Left hindlimb (tissue), 1 donor: ENCODE data around the gene MROH7.
"Not testable (repeated sequence)": the region's sequence is repeated elsewhere in the genome, so short reads cannot be mapped to it uniquely, and the experiment has no call there.

Experiments used
- DNase-seq: peaks from one replicate; pipeline ENCODE4 v3.0.0-alpha.2; 2018

MROH7 gene

DNA sequence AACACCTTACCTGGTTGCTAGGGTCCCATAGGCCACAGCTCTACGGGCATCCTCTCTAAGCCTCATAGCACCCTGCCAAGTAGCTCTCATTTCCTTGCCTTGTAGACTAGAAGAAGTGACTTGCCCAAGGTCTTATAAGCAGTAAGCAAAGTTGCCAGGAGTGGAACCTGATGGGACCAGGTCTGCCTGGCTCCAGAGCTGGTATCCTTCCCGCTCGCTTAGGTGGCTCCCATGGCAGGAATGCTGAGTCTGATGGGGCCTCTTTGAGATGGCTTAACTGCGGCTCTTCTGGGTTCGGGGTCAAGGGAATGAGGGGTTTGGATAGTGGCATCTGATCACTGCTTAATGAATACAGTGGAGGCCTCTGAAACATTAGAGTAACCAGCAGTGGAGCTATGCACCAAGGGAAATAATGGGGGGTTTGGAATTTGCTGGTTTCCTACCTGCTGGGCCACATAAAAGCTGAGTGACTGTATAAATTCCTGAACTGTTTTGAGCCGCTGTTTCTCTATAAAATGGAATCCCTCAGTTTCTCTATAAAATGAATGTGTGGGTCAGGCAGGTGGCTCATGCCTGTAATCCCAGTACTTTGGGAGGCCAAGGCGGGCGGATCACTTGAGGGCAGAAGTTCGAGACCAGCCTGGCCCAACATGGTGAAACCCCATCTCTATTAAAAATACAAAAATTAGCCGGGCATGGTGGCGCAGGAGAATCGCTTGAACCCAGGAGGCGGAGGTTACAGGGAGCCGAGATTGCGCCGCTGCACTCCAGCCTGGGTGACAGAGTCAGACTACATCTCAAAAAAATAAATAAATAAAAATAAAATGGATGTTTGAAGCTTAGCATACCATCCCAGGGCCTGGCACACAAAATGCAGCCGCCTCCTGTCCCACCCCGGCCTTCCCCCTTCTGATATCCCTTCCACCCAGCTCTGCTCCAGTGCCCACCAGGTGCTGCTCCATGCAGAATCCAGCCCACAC, 30.7 kb upstream of the MROH7 start:
- DNase-seq = no peak

DNA sequence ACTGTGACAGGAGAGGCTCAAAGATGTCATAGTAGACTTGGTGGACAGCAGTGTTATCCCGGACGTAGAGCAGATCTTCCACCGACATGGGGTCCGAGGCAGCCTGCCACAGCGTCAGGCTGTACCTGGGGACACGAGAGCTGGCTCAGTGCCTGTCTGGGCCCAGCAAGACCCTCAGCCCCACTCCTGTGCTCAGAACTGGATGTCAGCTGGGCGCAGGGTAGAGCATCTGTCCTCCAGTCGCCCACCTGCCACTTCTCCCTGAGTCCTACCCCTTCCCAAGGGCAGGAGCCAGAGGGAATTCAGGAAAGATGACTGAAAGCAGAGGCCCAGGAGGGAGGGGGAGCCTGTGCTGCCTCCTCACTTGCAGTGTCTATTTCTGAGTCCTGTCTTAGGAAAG, 30.0 kb upstream of the MROH7 start:
- DNase-seq = no peak

GRCh38 chr1:54614024-54614423, 27.6 kb upstream of the MROH7 start:
- DNase-seq = no peak

GRCh38 chr1:54614563-54614962, 27.0 kb upstream of the MROH7 start:
- no peak for DNase-seq

DNA sequence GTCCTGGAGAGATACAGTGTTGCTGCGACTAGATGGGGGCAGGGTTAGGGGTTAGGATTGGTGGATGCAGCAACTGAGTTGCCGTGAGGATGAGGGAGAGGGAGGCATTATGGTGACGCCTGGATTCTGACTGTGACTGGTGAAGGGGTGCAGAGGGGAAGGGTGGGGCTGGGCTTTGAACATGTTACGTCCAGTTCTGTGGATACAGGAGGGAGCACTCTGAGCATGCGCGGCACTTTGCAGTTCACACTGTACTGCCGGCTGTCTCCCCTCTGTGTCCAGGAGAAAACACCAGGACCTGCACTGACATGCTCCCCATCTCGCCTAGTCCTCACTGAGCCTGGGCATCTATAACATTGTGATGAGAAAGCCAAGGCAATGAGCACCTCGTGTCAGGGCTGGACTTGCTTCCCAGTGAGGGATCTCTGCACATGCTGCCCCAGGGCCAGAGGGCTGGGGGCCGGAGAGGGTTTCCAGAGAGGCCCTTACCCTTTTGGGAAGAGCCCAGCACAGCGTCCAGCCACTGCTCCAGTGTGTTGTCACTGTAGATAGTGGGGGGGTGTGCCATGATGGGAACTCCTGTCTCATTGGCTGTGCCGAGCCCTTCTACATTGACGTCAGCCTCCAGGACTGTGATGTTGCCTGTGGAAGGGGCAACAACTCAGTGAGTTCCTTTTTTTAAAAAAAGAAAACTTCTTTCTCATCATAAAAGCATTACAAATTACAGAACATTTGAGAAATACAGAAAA, 25.9 kb upstream of the MROH7 start:
- no peak for DNase-seq

- DNase-seq = no peak
Observed at GRCh38 chr1:54619749-54620148, 21.8 kb upstream of the MROH7 start.

GRCh38 chr1:54623216-54624007, 18.2 kb upstream of the MROH7 start, which contains the start of gene FAM151A:
FAM151A (minus strand) TSS chr1:54623525; CDS start chr1:54623395, 130 bp downstream.
- no peak for DNase-seq

GRCh38 chr1:54624466-54625464, 16.8 kb upstream of the MROH7 start:
- DNase-seq = no peak

GRCh38 chr1:54627196-54627595, 14.4 kb upstream of the MROH7 start:
- DNase-seq = no peak

- DNase-seq = not testable (repeated sequence)
Observed at GRCh38 chr1:54635804-54636203, 5.8 kb upstream of the MROH7 start.

- not testable (repeated sequence) for DNase-seq
Observed at GRCh38 chr1:54636461-54637446, 4.8 kb upstream of the MROH7 start.

GRCh38 chr1:54640361-54640760, 1.2 kb upstream of the MROH7 start:
- no peak for DNase-seq

- DNase-seq = no peak
Observed at GRCh38 chr1:54643736-54644135, 2.1 kb downstream of the MROH7 start.

- no peak for DNase-seq
Observed at GRCh38 chr1:54645806-54646676, 4.5 kb downstream of the MROH7 start.

DNA sequence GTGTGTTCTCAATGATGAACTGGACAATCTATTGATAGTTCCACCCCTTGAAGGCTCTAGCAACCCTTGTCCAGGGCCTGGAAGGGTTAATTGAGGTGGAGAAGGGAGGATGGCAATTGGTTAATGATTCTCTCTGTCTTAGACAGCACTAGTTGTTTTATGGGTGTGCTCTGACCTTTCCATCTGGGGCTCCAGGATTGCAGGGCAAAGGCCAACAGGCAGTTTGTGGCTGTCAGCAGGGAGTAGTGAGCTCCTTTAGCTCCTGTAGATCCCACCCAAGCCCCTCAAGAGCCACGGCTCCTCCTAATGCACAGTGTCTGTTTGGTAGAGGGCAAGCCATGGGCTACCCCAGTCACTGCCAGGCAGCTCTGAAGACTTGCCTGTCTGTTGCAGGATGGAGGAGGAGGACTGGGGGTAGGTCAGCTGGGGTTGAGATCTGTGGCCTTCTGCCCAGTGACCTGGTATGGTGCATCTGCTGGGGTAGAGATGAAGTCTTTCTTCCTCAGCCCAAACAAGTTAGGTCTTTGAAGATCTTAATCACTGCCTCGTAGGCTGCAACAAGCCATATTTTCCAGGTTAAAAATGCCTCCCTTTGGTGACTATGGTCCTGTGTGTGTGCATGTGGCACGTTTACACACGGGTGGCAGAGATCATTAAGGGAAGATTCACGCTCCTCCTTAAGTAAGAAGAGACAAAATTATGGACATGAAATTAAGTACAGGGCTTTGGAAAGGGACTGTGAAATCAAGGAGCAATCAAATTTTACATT, 7.7 kb downstream of the MROH7 start:
- DNase-seq = no peak

DNA sequence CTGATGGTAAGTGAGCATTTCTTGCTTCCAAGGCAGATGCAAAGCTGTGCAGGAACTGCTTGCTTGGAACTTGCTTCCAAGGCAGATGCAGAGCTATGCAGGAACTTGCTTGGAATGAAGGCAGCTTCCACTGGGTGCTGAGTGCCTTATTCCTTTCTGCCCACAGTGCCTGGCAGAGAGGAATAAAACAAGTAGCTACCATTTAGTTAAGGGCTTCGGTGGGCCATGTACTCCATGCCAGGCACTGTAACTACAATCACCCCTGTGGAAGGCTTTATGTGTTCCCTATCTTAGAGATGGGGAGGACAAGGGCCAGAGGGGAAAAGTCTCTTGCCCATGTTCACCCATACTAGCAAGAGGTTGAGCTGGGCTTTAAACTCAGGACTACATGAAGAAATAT, 8.3 kb downstream of the MROH7 start:
- DNase-seq = no peak

DNA sequence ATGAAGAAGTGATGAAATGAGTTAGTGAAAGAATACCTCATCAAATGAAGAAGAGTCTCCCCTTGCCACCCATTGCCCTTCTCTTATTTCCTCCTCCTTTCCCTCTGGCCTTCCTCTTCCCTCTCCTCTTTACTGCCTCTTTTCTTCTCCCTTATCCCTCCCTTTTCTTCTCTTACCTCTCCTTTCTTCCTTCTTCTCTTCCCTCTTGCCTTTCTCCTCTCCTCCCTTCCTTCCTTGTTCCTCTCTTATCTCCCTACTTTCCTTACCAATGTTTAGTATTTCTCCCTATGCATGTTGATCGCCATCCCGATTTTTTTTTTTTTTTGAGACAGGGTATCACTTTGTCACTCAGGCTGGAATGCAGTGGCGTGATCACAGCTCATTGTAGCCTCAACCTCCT, 8.8 kb downstream of the MROH7 start:
- no peak for DNase-seq

DNA sequence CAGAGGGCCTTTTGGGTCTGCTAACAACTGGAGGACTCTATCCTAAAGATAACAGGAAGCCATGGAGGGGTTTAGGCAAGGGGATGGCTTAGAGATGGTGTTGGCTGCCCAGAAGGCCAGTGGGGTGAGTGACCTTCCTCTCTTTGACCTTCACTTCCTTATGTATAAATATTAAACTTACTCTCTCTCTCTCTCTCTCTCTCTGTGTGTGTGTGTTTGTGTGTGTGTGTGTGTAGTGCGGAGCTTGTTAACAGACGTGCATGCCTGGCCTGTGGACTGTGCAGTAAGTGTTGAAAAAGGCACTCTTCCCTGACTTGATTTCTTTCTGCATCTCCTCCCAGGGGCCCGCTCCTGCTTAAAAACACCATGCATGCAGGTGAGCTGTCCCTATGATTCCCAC, 10.0 kb downstream of the MROH7 start:
- no peak for DNase-seq

- DNase-seq = no peak
Observed at GRCh38 chr1:54652168-54652567, 10.6 kb downstream of the MROH7 start.
